K562 (cell line): ENCODE results near the gene HPD. TPM values are rescaled to one million over a fixed set of nuclear protein-coding genes. Genes with fewer than 3 reads are reported as not detected.
A peak's percentile ranks its signal among the peaks of the same experiment; 100 is the strongest.

Experiments used
- C11orf30 ChIP-seq: fragments of 450-650 bp; IDR thresholded peaks from 2 replicates; pipeline ENCODE4 v1.6.1; 2016; ENCODE audit warnings: low read depth, mild to moderate bottlenecking
- CBFA2T3 ChIP-seq: fragments of 450-650 bp; IDR thresholded peaks from 2 replicates; pipeline ENCODE4 v1.6.1; 2017
- FOXJ2 ChIP-seq: fragments of 200-800 bp; sonication (Bioruptor generic); IDR thresholded peaks from 2 replicates; pipeline ENCODE4 v1.6.1; 2016; ENCODE audit warnings: missing genetic modification characterization, missing compliant biosample characterization
- GTF2A2 ChIP-seq: IDR thresholded peaks from 2 replicates; pipeline ENCODE4 v1.6.1; 2016; ENCODE audit warnings: mild to moderate bottlenecking, missing genetic modification characterization, missing compliant biosample characterization
- ILF3 ChIP-seq: fragments of 450-650 bp; IDR thresholded peaks from 2 replicates; pipeline ENCODE4 v1.6.1; 2018; ENCODE audit warnings: antibody characterized with exemption, mild to moderate bottlenecking, moderate library complexity, borderline replicate concordance
- IRF2 ChIP-seq: sonication (generic); formaldehyde crosslinking; IDR thresholded peaks from 2 replicates; pipeline ENCODE4 v1.8.1; 2022; ENCODE audit warnings: mild to moderate bottlenecking, missing genetic modification reagents
- MTA1 ChIP-seq: fragments of 450-650 bp; IDR thresholded peaks from 2 replicates; pipeline ENCODE4 v1.6.1; 2017; ENCODE audit warnings: borderline replicate concordance
- MTA3 ChIP-seq: fragments of 450-650 bp; formaldehyde crosslinking; IDR thresholded peaks from 2 replicates; pipeline ENCODE4 v1.6.1; 2017; ENCODE audit warnings: mild to moderate bottlenecking, borderline replicate concordance
- MYC ChIP-seq, 2 experiments: fragments of 250-450 bp in 1 of 2; sonication (Bioruptor Pico) in 1 of 2; IDR thresholded peaks; 2 replicates each; pipeline versions ENCODE4 v1.5.1 to v1.6.1; 2012 to 2021; ENCODE audit warnings: low read depth in 2 of 2, borderline replicate concordance in 1 of 2, improper control_type of control experiment in 1 of 2, low read length in 1 of 2, mild to moderate bottlenecking in 1 of 2, moderate library complexity in 1 of 2
- NFE2 ChIP-seq: IDR thresholded peaks from 2 replicates; pipeline ENCODE4 v1.6.1; 2014; ENCODE audit warnings: antibody characterized with exemption, low read depth
- NONO ChIP-seq, 2 experiments: fragments of 200-400 bp in 1 of 2; fragments of 450-650 bp in 1 of 2; formaldehyde crosslinking in 1 of 2; IDR thresholded peaks; 2 replicates each; pipeline ENCODE4 v1.6.1; 2017; ENCODE audit warnings: low read depth in 2 of 2, mild to moderate bottlenecking in 2 of 2, moderate library complexity in 2 of 2, low read length in 1 of 2
- NRF1 ChIP-seq, 2 experiments: fragments of 450-650 bp; IDR thresholded peaks in 1 of 2; conservative IDR thresholded peaks in 1 of 2; 2 replicates each; pipeline ENCODE4 v1.6.1; 2014; ENCODE audit warnings: mild to moderate bottlenecking in 2 of 2
- PHTF2 ChIP-seq: fragments of 250-450 bp; sonication (Bioruptor Pico); IDR thresholded peaks from 2 replicates; pipeline ENCODE4 v1.5.0; 2021; ENCODE audit warnings: mild to moderate bottlenecking
- RBM25 ChIP-seq: fragments of 200-400 bp; formaldehyde crosslinking; IDR thresholded peaks from 2 replicates; pipeline ENCODE4 v1.6.1; 2018; ENCODE audit warnings: low read length, low read depth, moderate library complexity; ENCODE audit not compliant: severe bottlenecking
- SIX5 ChIP-seq, 2 experiments: IDR thresholded peaks; 2 replicates each; pipeline ENCODE4 v1.6.1; 2011; ENCODE audit warnings: low read length in 2 of 2, borderline replicate concordance in 1 of 2, low read depth in 1 of 2, mild to moderate bottlenecking in 1 of 2, moderate library complexity in 1 of 2; ENCODE audit not compliant: insufficient read depth in 1 of 2
- TFE3 ChIP-seq: fragments of 450-650 bp; formaldehyde crosslinking; IDR thresholded peaks from 2 replicates; pipeline ENCODE4 v1.4.0; 2020; ENCODE audit warnings: mild to moderate bottlenecking, mixed read lengths
- TRIM28 ChIP-seq: fragments of 450-650 bp; IDR thresholded peaks from 2 replicates; pipeline ENCODE4 v1.6.1; 2017
- ZKSCAN8 ChIP-seq: fragments of 200-800 bp; sonication (Bioruptor generic); IDR thresholded peaks from 2 replicates; pipeline ENCODE4 v1.6.1; 2016; ENCODE audit warnings: missing genetic modification characterization, missing compliant biosample characterization
- ZNF253 ChIP-seq: fragments of 250-450 bp; sonication (Bioruptor Pico); conservative IDR thresholded peaks from 2 replicates; pipeline ENCODE4 v1.6.1; 2021; ENCODE audit warnings: mild to moderate bottlenecking
- polyA plus RNA-seq, 8 experiments: library from polyadenylated mRNA; depleted of rRNA in 4 of 8; stranded (reverse) in 5 of 8; unstranded in 3 of 8; fragments of >200 nt; fragmentation: Nextera tagmentation in 2 of 8; fragmentation: Illumina TruSeq in 1 of 8; extraction: Ambion mirVana in 2 of 8; extraction: Trizol in 1 of 8; gene quantifications; 2 replicates each; pipeline versions ENCODE4 v1.2.1 to v1.2.3, GENCODE V29; 2011 to 2014; ENCODE audit warnings: inconsistent platforms in 1 of 8, missing spikeins in 1 of 8
- total RNA-seq, 7 experiments: library from RNA; depleted of rRNA in 6 of 7; stranded (reverse); fragments of >200 nt in 6 of 7; fragmentation: Illumina TruSeq in 2 of 7; extraction: Trizol in 2 of 7; gene quantifications; 2 replicates each; pipeline versions ENCODE4 v1.2.1 to v1.2.3, GENCODE V29; 2011 to 2021; ENCODE audit warnings: low replicate concordance in 1 of 7
- TF ChIP-seq, protein P1 (sequence below), 3 experiments: fragments of 200-800 bp in 1 of 3; fragments of 250-450 bp in 1 of 3; fragments of 450-650 bp in 1 of 3; sonication (Bioruptor Pico) in 1 of 3; sonication (Bioruptor generic) in 1 of 3; formaldehyde crosslinking in 1 of 3; IDR thresholded peaks; 2 replicates each; pipeline versions ENCODE4 v1.6.1 to v1.8.0; 2016 to 2022; ENCODE audit warnings: mild to moderate bottlenecking in 2 of 3, missing genetic modification characterization in 2 of 3, missing compliant biosample characterization in 1 of 3, moderate library complexity in 1 of 3
- TF ChIP-seq, protein P2 (sequence below): fragments of 250-450 bp; sonication (Bioruptor Pico); IDR thresholded peaks from 2 replicates; pipeline ENCODE4 v1.5.0; 2020; ENCODE audit warnings: mild to moderate bottlenecking

Gene HPD
- total and polyA plus RNA-seq, 9 of the 15 experiments (the other 6 are each of a cell fraction or from before 2014, with no cell fraction given) = 0.06 to 0.29 (median 0.07) TPM; not detected in 4

GRCh38 chr12:121796855-121797751 lies 61.6 kb downstream of the HPD start (continued):
- TF ChIP-seq, protein P1, sequence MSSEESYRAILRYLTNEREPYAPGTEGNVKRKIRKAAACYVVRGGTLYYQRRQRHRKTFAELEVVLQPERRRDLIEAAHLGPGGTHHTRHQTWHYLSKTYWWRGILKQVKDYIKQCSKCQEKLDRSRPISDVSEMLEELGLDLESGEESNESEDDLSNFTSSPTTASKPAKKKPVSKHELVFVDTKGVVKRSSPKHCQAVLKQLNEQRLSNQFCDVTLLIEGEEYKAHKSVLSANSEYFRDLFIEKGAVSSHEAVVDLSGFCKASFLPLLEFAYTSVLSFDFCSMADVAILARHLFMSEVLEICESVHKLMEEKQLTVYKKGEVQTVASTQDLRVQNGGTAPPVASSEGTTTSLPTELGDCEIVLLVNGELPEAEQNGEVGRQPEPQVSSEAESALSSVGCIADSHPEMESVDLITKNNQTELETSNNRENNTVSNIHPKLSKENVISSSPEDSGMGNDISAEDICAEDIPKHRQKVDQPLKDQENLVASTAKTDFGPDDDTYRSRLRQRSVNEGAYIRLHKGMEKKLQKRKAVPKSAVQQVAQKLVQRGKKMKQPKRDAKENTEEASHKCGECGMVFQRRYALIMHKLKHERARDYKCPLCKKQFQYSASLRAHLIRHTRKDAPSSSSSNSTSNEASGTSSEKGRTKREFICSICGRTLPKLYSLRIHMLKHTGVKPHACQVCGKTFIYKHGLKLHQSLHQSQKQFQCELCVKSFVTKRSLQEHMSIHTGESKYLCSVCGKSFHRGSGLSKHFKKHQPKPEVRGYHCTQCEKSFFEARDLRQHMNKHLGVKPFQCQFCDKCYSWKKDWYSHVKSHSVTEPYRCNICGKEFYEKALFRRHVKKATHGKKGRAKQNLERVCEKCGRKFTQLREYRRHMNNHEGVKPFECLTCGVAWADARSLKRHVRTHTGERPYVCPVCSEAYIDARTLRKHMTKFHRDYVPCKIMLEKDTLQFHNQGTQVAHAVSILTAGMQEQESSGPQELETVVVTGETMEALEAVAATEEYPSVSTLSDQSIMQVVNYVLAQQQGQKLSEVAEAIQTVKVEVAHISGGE (CRISPR knock-in tag; IDR thresholded peaks at IDR 0.05) = peak; percentile 79 to 92 (median 91); a peak in 5 of 6 replicates
- TF ChIP-seq RBM25 (no peak), TFE3 (no peak), MTA1 (no peak), C11orf30 (no peak), GTF2A2 (tag) (no peak), MYC (IDR thresholded peaks at IDR 0.05; ENCODE audit: low read depth, low read length) (peak; percentile 87), MYC (CRISPR knock-in tag; IDR thresholded peaks at IDR 0.05; ENCODE audit: borderline replicate concordance, low read depth) (no peak), PHTF2 (CRISPR knock-in tag) (no peak), TRIM28 (no peak), SIX5 (IDR thresholded peaks at IDR 0.05; ENCODE audit: borderline replicate concordance in 1 of 2, insufficient read depth in 1 of 2, low read depth in 1 of 2, low read length in 2 of 2) (no peak), IRF2 (CRISPR knock-in tag) (no peak), NONO (IDR thresholded peaks at IDR 0.05; ENCODE audit: low read depth in 2 of 2, low read length in 1 of 2) (no peak; a peak in 1 of 4 replicates), ILF3 (no peak), ZKSCAN8 (CRISPR knock-in tag) (no peak; the same call in 1 of the 2 replicates), FOXJ2 (tag) (no peak), CBFA2T3 (no peak), NRF1 (conservative IDR thresholded peaks at IDR 0.05 in 1 of 2, IDR thresholded peaks at IDR 0.05 in 1 of 2) (peak; percentile 67 to 68), MTA3 (peak; percentile 82; the same call in 1 of the 2 replicates), NFE2 (no peak), ZNF253 (no peak)
- TF ChIP-seq, protein P2, sequence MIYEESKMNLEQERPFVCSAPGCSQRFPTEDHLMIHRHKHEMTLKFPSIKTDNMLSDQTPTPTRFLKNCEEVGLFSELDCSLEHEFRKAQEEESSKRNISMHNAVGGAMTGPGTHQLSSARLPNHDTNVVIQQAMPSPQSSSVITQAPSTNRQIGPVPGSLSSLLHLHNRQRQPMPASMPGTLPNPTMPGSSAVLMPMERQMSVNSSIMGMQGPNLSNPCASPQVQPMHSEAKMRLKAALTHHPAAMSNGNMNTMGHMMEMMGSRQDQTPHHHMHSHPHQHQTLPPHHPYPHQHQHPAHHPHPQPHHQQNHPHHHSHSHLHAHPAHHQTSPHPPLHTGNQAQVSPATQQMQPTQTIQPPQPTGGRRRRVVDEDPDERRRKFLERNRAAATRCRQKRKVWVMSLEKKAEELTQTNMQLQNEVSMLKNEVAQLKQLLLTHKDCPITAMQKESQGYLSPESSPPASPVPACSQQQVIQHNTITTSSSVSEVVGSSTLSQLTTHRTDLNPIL = no peak
